Trophoblast cell (in vitro differentiated cells and primary cell): ENCODE results near the gene RFTN1.

Experiments used
- DNase-seq, 2 donors: peaks; one replicate each; pipeline ENCODE4 v3.0.0-alpha.2; 2016
- H2AFZ ChIP-seq: 2 replicates; pipeline ENCODE4 v1.6.1; 2013; ENCODE audit warnings: low read length, moderate library complexity, mild to moderate bottlenecking; ENCODE audit not compliant: insufficient read depth, poor library complexity
- H2AK5ac ChIP-seq: 2 replicates; pipeline ENCODE4 v1.6.1; 2013; ENCODE audit warnings: mild to moderate bottlenecking, low read length
- H2BK120ac ChIP-seq: 2 replicates; pipeline ENCODE4 v1.6.1; 2013; ENCODE audit warnings: low read length, mild to moderate bottlenecking, moderate library complexity; ENCODE audit not compliant: insufficient read depth, poor library complexity
- H2BK12ac ChIP-seq: 2 replicates; pipeline ENCODE4 v1.6.1; 2013; ENCODE audit warnings: mild to moderate bottlenecking, low read length, moderate library complexity
- H2BK5ac ChIP-seq: 2 replicates; pipeline ENCODE4 v1.6.1; 2013; ENCODE audit warnings: low read length, low read depth, moderate library complexity, mild to moderate bottlenecking; ENCODE audit not compliant: poor library complexity
- H3K14ac ChIP-seq: 2 replicates; pipeline ENCODE4 v1.6.1; 2013; ENCODE audit warnings: mild to moderate bottlenecking, low read length
- H3K18ac ChIP-seq: 2 replicates; pipeline ENCODE4 v1.6.1; 2013; ENCODE audit warnings: mild to moderate bottlenecking, low read length
- H3K23ac ChIP-seq: 2 replicates; pipeline ENCODE4 v1.6.1; 2013; ENCODE audit warnings: low read length
- H3K27ac ChIP-seq: 2 replicates; pipeline ENCODE4 v1.5.1; 2013; ENCODE audit warnings: low read depth, mild to moderate bottlenecking, inconsistent platforms, low read length, moderate library complexity
- H3K27me3 ChIP-seq: 2 replicates; pipeline ENCODE4 v1.6.1; 2013; ENCODE audit warnings: inconsistent platforms, mild to moderate bottlenecking, low read length, moderate library complexity; ENCODE audit not compliant: insufficient read depth
- H3K36me3 ChIP-seq, 2 experiments: 1 replicate in 1 of 2; 2 replicates in 1 of 2; pipeline ENCODE4 v1.6.1; 2013; ENCODE audit warnings: low read length in 2 of 2, mild to moderate bottlenecking in 2 of 2, moderate library complexity in 1 of 2; ENCODE audit not compliant: insufficient read depth in 2 of 2, control insufficient read depth in 1 of 2
- H3K4ac ChIP-seq: 2 replicates; pipeline ENCODE4 v1.6.1; 2013; ENCODE audit warnings: low read depth, mild to moderate bottlenecking, low read length, moderate library complexity
- H3K4me1 ChIP-seq, 2 experiments: 1 replicate in 1 of 2; 2 replicates in 1 of 2; pipeline ENCODE4 v1.6.1; 2013; ENCODE audit warnings: low read length in 2 of 2, mild to moderate bottlenecking in 2 of 2, moderate library complexity in 1 of 2; ENCODE audit not compliant: insufficient read depth in 2 of 2, control insufficient read depth in 1 of 2
- H3K4me2 ChIP-seq: 2 replicates; pipeline ENCODE4 v1.6.1; 2013; ENCODE audit warnings: inconsistent platforms, mild to moderate bottlenecking, low read length, moderate library complexity
- H3K4me3 ChIP-seq: 2 replicates; pipeline ENCODE4 v1.5.1; 2013; ENCODE audit warnings: mild to moderate bottlenecking, low read depth, low read length, inconsistent platforms
- H3K79me1 ChIP-seq: one replicate; pipeline ENCODE4 v1.6.1; 2013; ENCODE audit warnings: low read length
- H3K79me2 ChIP-seq: 2 replicates; pipeline ENCODE4 v1.6.1; 2013; ENCODE audit warnings: low read length, mild to moderate bottlenecking; ENCODE audit not compliant: control insufficient read depth, insufficient read depth, poor library complexity
- H3K9ac ChIP-seq: 2 replicates; pipeline ENCODE4 v1.6.1; 2013; ENCODE audit warnings: mild to moderate bottlenecking, low read length
- H3K9me3 ChIP-seq: 2 replicates; pipeline ENCODE4 v1.6.1; 2013; ENCODE audit warnings: low read depth, mild to moderate bottlenecking, control low read depth, inconsistent platforms, low read length; ENCODE audit not compliant: insufficient read depth
- H4K12ac ChIP-seq: 2 replicates; pipeline ENCODE4 v1.6.1; 2013; ENCODE audit warnings: low read depth, mild to moderate bottlenecking, low read length, moderate library complexity
- H4K8ac ChIP-seq: 2 replicates; pipeline ENCODE4 v1.6.1; 2013; ENCODE audit warnings: low read depth, mild to moderate bottlenecking, low read length, moderate library complexity
- H4K91ac ChIP-seq: one replicate; pipeline ENCODE4 v1.6.1; 2013; ENCODE audit warnings: low read depth, mild to moderate bottlenecking, low read length, moderate library complexity
- WGBS: extraction: QIAGEN DNeasy Blood & Tissue Kit; methylation state at CpG from one replicate; pipeline ENCODE4 v1.1.7; 2013; ENCODE audit warnings: missing lambda C conversion rate; ENCODE audit not compliant: insufficient read length, insufficient coverage; ENCODE audit errors: extremely low coverage; 5-methylcytosine and 5-hydroxymethylcytosine counted together

The RFTN1 gene

DNA sequence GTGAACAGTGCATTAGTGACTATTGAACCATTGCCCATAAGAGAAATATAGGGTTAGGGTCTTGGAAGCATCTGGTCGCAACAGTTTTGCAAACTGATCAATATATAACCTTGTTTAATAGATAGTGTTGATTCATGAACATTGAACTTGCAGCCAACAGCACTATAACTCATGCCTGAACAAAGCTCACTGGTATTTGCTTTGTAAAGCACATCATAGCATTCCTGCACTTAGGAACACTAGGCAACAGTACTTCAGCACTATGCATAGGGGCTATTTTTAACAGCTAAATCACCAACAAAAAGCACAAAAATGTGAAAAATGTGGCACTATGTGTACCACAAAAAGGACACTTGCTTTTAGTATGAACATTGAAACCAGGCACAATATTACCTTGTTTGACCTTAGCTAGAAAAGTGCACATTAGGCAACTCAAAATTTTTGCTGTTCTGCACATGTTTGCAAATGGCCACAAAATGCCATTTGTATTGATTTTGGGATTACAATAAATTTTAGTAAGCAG lies 180.5 kb downstream of the RFTN1 start:
- Histone ChIP-seq H3K18ac (no peak overlapping the region), H4K8ac (no peak overlapping the region), H3K9me3 (peaks cover 4% of the 10 kb centered on the region), H3K27me3 (no peaks in the 10 kb centered on the region), H2BK12ac (no peak overlapping the region), H3K79me2 (no peaks in the 10 kb centered on the region), H3K14ac (no peak overlapping the region), H4K12ac (no peak overlapping the region), H3K4me3 (no peak overlapping the region), H2AFZ (no peak overlapping the region), H2AK5ac (no peak overlapping the region), H3K4me1 (no peaks in the 10 kb centered on the region), H4K91ac (no peak overlapping the region), H3K79me1 (no peaks in the 10 kb centered on the region), H3K27ac (no peak overlapping the region), H2BK5ac (no peak overlapping the region), H3K4ac (no peak overlapping the region), H3K36me3 (no peaks in the 10 kb centered on the region), H3K4me2 (no peak overlapping the region), H2BK120ac (no peak overlapping the region), H3K23ac (no peak overlapping the region), H3K9ac (no peak overlapping the region)
- WGBS = no CpG with 5 or more reads among the region's 1 CpG
- DNase-seq = peak; percentile 20 to 67

DNA sequence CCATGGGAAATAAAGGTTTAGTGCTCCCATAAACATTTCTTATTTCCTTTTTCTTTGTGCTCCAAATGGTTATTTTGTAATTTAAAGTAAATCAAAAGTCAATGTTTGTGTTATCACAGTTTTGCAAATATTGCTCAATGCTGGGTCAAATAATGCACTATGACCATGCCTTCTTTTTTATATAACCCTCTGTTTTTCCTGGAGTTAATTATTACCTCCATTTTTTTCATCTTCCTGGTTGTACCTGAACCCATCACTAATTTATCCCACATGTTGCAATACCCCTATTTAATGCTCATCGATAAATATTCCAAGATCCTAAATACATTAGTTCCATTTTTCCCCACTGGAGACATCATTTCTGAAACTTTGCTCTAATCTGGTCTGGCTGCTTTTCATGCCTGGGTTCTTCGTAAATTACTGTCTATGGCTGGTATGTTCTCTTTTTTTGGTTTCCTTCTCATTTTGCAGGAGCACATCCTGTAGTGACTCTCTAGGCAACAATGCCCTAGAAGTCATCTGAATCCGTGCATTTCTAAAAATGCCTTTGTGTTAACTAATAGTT lies 182.1 kb downstream of the RFTN1 start:
- WGBS = no CpG with 5 or more reads among the region's 3 CpGs
- Histone ChIP-seq H4K91ac (no peak overlapping the region), H4K12ac (no peak overlapping the region), H3K36me3 (no peaks in the 10 kb centered on the region), H2AK5ac (no peak overlapping the region), H3K79me1 (no peaks in the 10 kb centered on the region), H3K4me2 (no peak overlapping the region), H4K8ac (no peak overlapping the region), H2BK120ac (no peak overlapping the region), H2BK5ac (no peak overlapping the region), H3K9ac (no peak overlapping the region), H3K4ac (no peak overlapping the region), H3K27ac (no peak overlapping the region), H3K18ac (no peak overlapping the region), H3K14ac (no peak overlapping the region), H3K23ac (no peak overlapping the region), H3K27me3 (no peaks in the 10 kb centered on the region), H2AFZ (no peak overlapping the region), H3K79me2 (no peaks in the 10 kb centered on the region), H3K4me3 (no peak overlapping the region), H3K4me1 (no peaks in the 10 kb centered on the region), H3K9me3 (peaks cover 4% of the 10 kb centered on the region), H2BK12ac (no peak overlapping the region)
- peak; percentile 46 to 87 for DNase-seq

DNA sequence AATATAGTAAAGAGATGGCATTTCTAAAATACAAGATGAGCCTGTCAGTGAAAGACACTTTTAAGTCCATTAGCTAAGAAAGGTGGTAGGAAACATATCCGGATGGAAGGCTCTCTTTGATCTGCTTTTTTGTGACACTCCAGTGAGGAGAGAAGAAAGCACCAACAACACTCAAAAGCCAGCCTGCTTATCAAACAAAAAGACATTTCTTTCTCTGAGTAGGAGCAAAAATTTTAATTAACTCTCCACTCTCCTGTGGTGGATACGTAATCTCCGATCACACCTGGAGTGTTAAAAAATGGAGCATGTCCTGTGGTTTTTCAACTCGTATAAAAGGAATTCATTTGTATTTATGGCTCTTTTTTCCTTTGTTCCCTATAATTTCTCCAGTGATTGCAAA lies 183.1 kb downstream of the RFTN1 start:
- Histone ChIP-seq H3K27ac (no peak overlapping the region), H4K12ac (no peak overlapping the region), H2BK5ac (no peak overlapping the region), H3K79me2 (no peaks in the 10 kb centered on the region), H3K27me3 (no peaks in the 10 kb centered on the region), H3K79me1 (no peaks in the 10 kb centered on the region), H3K14ac (no peak overlapping the region), H3K4ac (no peak overlapping the region), H2BK120ac (no peak overlapping the region), H3K23ac (no peak overlapping the region), H4K8ac (no peak overlapping the region), H3K9ac (no peak overlapping the region), H3K4me3 (no peak overlapping the region), H2AFZ (no peak overlapping the region), H3K9me3 (peaks cover 2% of the 10 kb centered on the region), H3K4me2 (no peak overlapping the region), H3K36me3 (peaks cover 0 to 6% of the 10 kb centered on the region in 2 experiments), H2AK5ac (no peak overlapping the region), H3K18ac (no peak overlapping the region), H2BK12ac (no peak overlapping the region), H4K91ac (no peak overlapping the region), H3K4me1 (no peaks in the 10 kb centered on the region)
- DNase-seq = no peak
- no CpG with 5 or more reads among the region's 4 CpGs for WGBS

DNA sequence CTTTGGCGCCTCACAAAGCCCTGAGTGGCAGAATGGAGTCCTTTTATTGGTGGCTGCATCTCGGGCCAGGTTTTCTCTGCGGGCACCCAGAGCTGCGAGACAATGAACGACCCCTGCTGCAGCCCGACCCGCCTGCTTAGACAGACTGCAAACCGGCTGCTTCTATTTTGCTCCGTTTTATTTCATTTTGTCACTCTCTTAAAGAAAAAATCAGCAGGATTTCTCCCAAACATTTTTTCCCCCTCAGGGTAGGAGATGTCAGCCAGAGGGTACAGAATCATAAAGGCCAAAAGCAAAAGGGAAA lies 183.7 kb downstream of the RFTN1 start:
- Histone ChIP-seq H3K18ac (no peak overlapping the region), H4K12ac (no peak overlapping the region), H3K9ac (no peak overlapping the region), H3K4me2 (no peak overlapping the region), H3K4ac (no peak overlapping the region), H3K27ac (no peak overlapping the region), H3K27me3 (no peaks in the 10 kb centered on the region), H3K4me1 (no peaks in the 10 kb centered on the region), H4K91ac (no peak overlapping the region), H2AFZ (no peak overlapping the region), H3K36me3 (peaks cover 0 to 7% of the 10 kb centered on the region in 2 experiments), H2AK5ac (no peak overlapping the region), H2BK12ac (no peak overlapping the region), H3K9me3 (peaks cover under 1% of the 10 kb centered on the region), H3K4me3 (no peak overlapping the region), H2BK120ac (no peak overlapping the region), H3K14ac (no peak overlapping the region), H3K23ac (no peak overlapping the region), H3K79me1 (no peaks in the 10 kb centered on the region), H4K8ac (no peak overlapping the region), H3K79me2 (no peaks in the 10 kb centered on the region), H2BK5ac (no peak overlapping the region)
- WGBS = no CpG with 5 or more reads among the region's 9 CpGs
- DNase-seq = no peak
